Mucosa of descending colon (tissue), 3 donors: Measurements from ENCODE around the gene IGF2BP3. TPM values are rescaled to one million over a fixed set of nuclear protein-coding genes. Genes with fewer than 3 reads are reported as not detected.

Experiments
- ATAC-seq: fragments of 200-7000 bp; cut with Tn5 transposase; one replicate; pipeline ENCODE4 v1.9.1; 2020; ENCODE audit warnings: mild to moderate bottlenecking, moderate library complexity
- DNase-seq, 3 donors: peaks; one replicate each; pipeline ENCODE4 v3.0.0-alpha.2; 2020
- H3K36me3 ChIP-seq: fragments of 200-600 bp; one replicate; pipeline ENCODE4 v1.8.0; 2021; ENCODE audit warnings: low read depth, mild to moderate bottlenecking
- H3K4me1 ChIP-seq: fragments of 200-600 bp; one replicate; pipeline ENCODE4 v1.8.0; 2021; ENCODE audit warnings: low read depth, mild to moderate bottlenecking
- H3K4me3 ChIP-seq: fragments of 200-600 bp; one replicate; pipeline ENCODE4 v1.8.0; 2021; ENCODE audit warnings: mild to moderate bottlenecking
- H3K9me3 ChIP-seq: fragments of 200-600 bp; one replicate; pipeline ENCODE4 v1.8.0; 2021; ENCODE audit warnings: mild to moderate bottlenecking
- CTCF ChIP-seq: fragments of 200-600 bp; IDR thresholded peaks from one replicate; pipeline ENCODE4 v1.8.0; 2022; ENCODE audit warnings: antibody characterized with exemption, mild to moderate bottlenecking
- intact Hi-C, 2 donors: fragments of 100-400 bp; cut with DNase I in 1 of 2; cut with micrococcal nuclease in 1 of 2; formaldehyde crosslinking; loops; one replicate each; pipeline versions ENCODE4 v1.11.0 to v1.11.1; 2022; cut with DNase I, micrococcal nuclease
- total RNA-seq, 3 donors: library from RNA; stranded (reverse); fragmentation: NEBNext Ultra II Directional in 2 of 3; extraction: Animal tissue kit (Norgen Biotek cat#: 25700) in 2 of 3; gene quantifications; one replicate each; pipeline versions ENCODE4 v1.2.1 to v1.2.4, GENCODE V29; 2021 to 2023
- donor health status: DM: no; HTN: no; CAD: no; lungs with moderate emphysema.
- donor health status: DM: no; HTN: no; CAD: no.
- donor health status: DM: no; HTN: yes; CAD: no.

IGF2BP3 gene
- total RNA-seq, 3 donors from 2014 or later: 0.79 TPM; not detected in 2

- ATAC-seq: peak; percentile 100
- DNase-seq: peak; percentile 97 to 99 (median 97)
- Histone ChIP-seq H3K36me3 (no peaks in the 10 kb centered on the region), H3K4me1 (peaks cover 12% of the 10 kb centered on the region), H3K4me3 (peak within 1 kb of the TSS; percentile 42), H3K9me3 (no peaks in the 10 kb centered on the region)
- no peak for TF ChIP-seq CTCF
- intact Hi-C loops: no loop called here
These were observed 171.2 kb downstream of the IGF2BP3 start, which contains the start of gene MALSU1 for GRCh38 chr7:23298885-23299769. MALSU1 (plus strand) TSS chr7:23299339; CDS start chr7:23299353, 14 bp downstream.

DNA sequence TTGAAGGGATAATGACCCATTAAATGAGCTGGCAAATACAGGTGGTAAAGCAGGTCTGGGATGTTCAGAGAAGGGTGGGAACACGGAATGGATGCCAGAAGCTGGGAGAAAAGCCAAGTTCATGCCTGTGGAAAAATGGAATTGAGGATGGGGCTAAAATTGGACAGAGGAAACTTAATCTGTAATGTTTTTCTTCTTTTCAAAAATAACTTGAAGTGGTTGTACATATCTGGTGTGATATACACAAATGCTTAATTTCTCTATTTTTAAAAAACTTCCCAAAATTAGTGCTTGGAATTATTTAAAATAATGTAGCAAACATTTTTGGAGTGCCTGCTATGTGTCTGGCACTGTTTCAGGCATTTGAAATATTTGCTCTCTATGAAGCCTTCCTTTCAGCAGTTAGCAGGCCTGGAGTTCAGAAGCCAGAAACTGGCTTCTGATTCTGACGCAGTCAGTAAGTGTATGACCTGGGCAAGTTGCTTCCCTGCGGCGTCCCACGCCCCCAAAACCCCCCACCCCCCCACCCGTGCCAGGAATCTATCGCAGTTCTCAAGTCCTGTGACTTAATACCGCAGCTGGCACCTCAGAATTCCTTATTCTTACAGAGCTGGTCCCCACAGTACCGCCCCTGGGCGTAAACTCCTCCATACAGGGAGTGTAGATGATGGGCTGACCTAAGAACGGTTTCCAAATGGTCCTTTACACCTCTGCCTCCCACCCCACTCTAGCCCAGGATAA is 172.0 kb downstream of the IGF2BP3 start:
- intact Hi-C loops: no loop called here
- H3K4me1 ChIP-seq: peaks cover 12% of the 10 kb centered on the region
- no peak for ATAC-seq
- H3K4me3 ChIP-seq: no peak overlapping the region
- DNase-seq: peak in 1 of 3 donors; percentile 17
- H3K9me3 ChIP-seq: no peaks in the 10 kb centered on the region
- no peaks in the 10 kb centered on the region for H3K36me3 ChIP-seq
- TF ChIP-seq CTCF: no peak

- intact Hi-C loops: no loop called here
- Histone ChIP-seq H3K4me1 (peaks cover 5% of the 10 kb centered on the region), H3K36me3 (no peaks in the 10 kb centered on the region), H3K4me3 (no peak overlapping the region), H3K9me3 (no peaks in the 10 kb centered on the region)
- no peak for ATAC-seq
- DNase-seq: no peak
- TF ChIP-seq CTCF: no peak
These were observed 174.9 kb downstream of the IGF2BP3 start for GRCh38 chr7:23295401-23295697.

GRCh38 chr7:23294549-23295400 is 175.5 kb downstream of the IGF2BP3 start:
- ATAC-seq: no peak
- no peak for DNase-seq

More at GRCh38 chr7:23294549-23295400, 175.5 kb downstream of the IGF2BP3 start:
- Histone ChIP-seq H3K9me3 (no peaks in the 10 kb centered on the region), H3K36me3 (no peaks in the 10 kb centered on the region), H3K4me1 (no peaks in the 10 kb centered on the region), H3K4me3 (no peak overlapping the region)
- no peak for TF ChIP-seq CTCF
- intact Hi-C loops: no loop called here
